ENCODE results near the gene MSMP. TPM values are rescaled to one million over a fixed set of nuclear protein-coding genes. Genes with fewer than 3 reads are reported as not detected.

Gene MSMP
- total RNA-seq, 1 donor from 2014 or later, result not detected

DNA sequence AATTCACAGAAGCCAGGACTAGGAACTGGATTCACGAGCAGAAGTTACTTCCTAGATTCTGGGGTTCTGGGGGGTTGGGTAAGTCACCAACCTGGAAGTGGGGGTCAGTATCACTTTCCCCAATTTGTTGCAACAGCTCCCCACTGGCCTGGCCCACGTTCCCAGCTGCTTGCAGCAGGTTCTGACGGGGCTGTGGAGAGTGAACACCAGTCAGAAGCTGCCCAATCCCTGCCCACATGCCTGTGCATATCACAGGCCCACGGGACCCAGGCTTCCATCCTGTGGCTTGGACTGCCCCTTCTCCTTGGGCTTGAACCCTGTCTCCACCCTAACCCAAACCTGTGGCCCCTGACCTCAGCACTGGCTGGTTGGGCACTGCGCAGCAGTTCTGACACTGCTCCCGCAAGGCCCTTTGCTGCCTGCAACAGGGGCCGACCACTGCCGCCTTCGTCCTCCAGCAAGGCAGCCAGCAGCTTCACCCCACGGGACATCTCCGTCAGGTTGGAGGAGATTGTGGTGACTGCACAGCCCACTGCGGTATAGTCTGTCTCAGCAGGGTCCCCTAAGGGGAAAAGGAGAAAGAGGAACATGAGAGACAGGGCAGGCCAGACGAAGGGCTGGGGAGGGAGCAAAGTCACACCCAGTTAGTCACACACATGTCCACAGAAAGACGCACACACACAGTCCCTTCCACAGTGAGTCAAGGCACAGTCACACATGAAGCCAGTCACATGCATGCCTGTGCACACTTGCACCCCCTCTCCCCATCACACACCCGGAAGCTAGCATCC, 35.2 kb downstream of the MSMP start:
- no peaks in the 10 kb centered on the region for H3K27me3 Mint-ChIP-seq (ENCODE audit: low read depth)
- H3K4me3 Mint-ChIP-seq, result no peak overlapping the region
- H3K9me3 Mint-ChIP-seq, result no peaks in the 10 kb centered on the region
- no peak for DNase-seq (ENCODE audit: low read depth, low spot score)
- H3K36me3 Mint-ChIP-seq (ENCODE audit: low read depth), result peaks cover 18% of the 10 kb centered on the region
- H3K27ac Mint-ChIP-seq (ENCODE audit: unreplicated experiment), result no peak overlapping the region
- H3K4me1 Mint-ChIP-seq, result no peaks in the 10 kb centered on the region
- no peak for TF ChIP-seq CTCF (conservative IDR thresholded peaks at IDR 0.05)

DNA sequence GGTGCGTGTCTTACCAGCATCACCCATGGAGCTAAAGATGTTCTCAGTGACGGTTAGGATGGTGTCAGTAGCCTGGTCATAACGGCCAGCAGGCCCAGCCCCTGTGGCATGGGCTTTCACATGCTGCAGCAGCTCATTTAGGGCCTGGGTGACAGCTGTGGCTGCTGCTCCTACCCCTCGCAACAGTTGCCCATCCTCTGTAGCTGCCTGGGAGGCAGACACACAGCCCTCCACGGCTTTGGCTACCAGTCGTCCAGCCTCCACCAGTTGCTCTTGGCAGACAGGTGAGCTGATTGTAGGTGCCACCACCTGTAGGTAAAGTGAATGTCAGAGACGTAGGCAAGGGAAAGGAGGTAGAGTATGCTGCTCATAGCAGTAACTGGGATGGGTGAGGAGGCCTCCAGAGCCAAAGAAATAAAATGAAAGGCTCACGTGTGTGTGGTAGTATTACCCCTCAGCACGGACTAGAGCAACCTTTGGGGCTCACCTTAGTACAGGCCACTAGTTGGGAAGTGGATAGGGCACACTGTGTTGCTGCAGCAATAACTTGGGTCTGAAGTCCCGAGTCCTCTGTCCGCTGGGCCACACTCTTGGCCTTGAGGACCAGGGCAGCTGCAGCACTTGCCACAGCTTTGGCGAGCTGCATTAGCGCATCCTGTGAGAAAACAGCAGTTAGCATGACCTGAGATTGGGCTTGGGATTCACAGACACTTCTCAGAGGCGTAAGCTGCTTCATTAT, 36.8 kb downstream of the MSMP start:
- Mint-ChIP-seq H3K36me3 (ENCODE audit: low read depth) (peaks cover 18% of the 10 kb centered on the region), H3K4me3 (no peak overlapping the region), H3K9me3 (no peaks in the 10 kb centered on the region), H3K4me1 (no peaks in the 10 kb centered on the region), H3K27me3 (ENCODE audit: low read depth) (no peaks in the 10 kb centered on the region), H3K27ac (ENCODE audit: unreplicated experiment) (no peak overlapping the region)
- no peak for DNase-seq (ENCODE audit: low read depth, low spot score)
- TF ChIP-seq CTCF (conservative IDR thresholded peaks at IDR 0.05), result no peak

DNA sequence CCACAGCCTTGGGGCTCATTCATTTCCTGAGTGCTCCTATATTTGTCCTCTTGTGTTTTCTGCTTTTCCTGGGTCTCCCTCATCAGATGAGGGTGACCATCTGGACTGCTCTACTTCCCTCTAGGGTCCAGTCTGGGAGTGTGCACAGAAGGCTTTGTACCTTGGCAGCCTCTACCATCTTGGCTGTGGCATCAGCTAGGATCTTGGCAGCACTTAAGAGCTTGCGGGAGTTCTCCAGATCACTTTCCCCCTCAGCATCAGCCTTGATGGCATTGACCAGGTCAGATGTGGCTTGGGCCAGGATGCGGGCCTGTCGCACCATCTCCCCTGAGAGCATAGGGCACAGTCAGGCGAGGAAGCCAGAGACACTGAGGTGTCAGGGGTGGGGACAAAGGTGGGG, 37.8 kb downstream of the MSMP start:
- no peak for DNase-seq (ENCODE audit: low read depth, low spot score)
- peak overlapping the region; percentile 87 for H3K27ac Mint-ChIP-seq (ENCODE audit: unreplicated experiment)
- no peak for TF ChIP-seq CTCF (conservative IDR thresholded peaks at IDR 0.05)
- no peaks in the 10 kb centered on the region for H3K27me3 Mint-ChIP-seq (ENCODE audit: low read depth)
- no peak overlapping the region for H3K4me3 Mint-ChIP-seq
- no peaks in the 10 kb centered on the region for H3K9me3 Mint-ChIP-seq
- peaks cover 13% of the 10 kb centered on the region for H3K36me3 Mint-ChIP-seq (ENCODE audit: low read depth)
- H3K4me1 Mint-ChIP-seq, result no peaks in the 10 kb centered on the region

DNA sequence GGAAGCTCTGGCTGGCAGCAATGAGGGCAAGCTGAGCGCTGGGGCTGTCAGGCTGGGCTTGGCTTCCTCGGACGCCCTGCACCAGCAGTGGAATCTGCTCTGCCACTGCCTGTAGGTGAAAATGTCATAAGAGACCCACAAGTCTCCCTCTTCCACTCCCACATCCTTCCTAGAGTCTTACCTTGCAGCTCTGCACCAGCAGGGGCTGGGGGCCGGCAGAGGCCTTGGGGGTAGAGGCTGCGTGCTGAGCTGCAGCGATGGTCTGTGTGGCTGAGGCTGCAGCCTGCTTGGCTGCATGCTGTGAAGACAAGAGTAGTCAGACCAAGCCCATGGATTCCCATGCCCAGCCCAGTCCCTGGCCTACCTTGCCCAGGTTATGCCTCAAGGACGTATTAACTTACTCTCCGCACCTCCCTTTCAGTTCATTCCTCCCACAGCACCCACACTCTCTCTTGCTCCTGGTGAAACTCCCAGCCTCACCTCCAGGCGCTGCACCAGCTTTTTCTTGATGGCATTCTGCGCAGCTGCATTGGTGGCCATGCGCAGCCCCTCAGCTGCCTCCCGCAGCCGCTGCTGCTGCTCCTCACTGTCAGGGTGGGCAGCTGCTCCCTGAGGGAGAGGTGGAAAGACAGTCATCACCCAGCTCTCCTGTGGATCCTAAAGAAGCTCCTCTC, 39.4 kb downstream of the MSMP start:
- Mint-ChIP-seq H3K4me1 (no peaks in the 10 kb centered on the region), H3K9me3 (no peaks in the 10 kb centered on the region), H3K27me3 (ENCODE audit: low read depth) (no peaks in the 10 kb centered on the region), H3K36me3 (ENCODE audit: low read depth) (peaks cover 20% of the 10 kb centered on the region), H3K27ac (ENCODE audit: unreplicated experiment) (no peak overlapping the region), H3K4me3 (no peak overlapping the region)
- DNase-seq (ENCODE audit: low read depth, low spot score), result no peak
- TF ChIP-seq CTCF (conservative IDR thresholded peaks at IDR 0.05), result no peak

GRCh38 chr9:35714123-35714522, 40.0 kb downstream of the MSMP start:
- TF ChIP-seq CTCF (conservative IDR thresholded peaks at IDR 0.05), result no peak
- Mint-ChIP-seq H3K4me3 (no peak overlapping the region), H3K36me3 (ENCODE audit: low read depth) (peaks cover 20% of the 10 kb centered on the region), H3K9me3 (no peaks in the 10 kb centered on the region), H3K27ac (ENCODE audit: unreplicated experiment) (no peak overlapping the region), H3K27me3 (ENCODE audit: low read depth) (no peaks in the 10 kb centered on the region), H3K4me1 (no peaks in the 10 kb centered on the region)
- no peak for DNase-seq (ENCODE audit: low read depth, low spot score)
